Fibroblast of lung (primary cell): Measurements from ENCODE around the gene ARHGEF33. TPM values are rescaled to one million over a fixed set of nuclear protein-coding genes. Genes with fewer than 3 reads are reported as not detected.

ENCODE experiments used
- DNase-seq, 2 donors: peaks; one replicate each; pipeline versions ENCODE4 v3.0.0 to v3.0.0-alpha.2; 2010; ENCODE audit warnings: low read depth in 2 of 2
- H2AFZ ChIP-seq: 2 replicates; pipeline ENCODE4 v1.5.1; 2012; ENCODE audit warnings: low read length, control low read depth, inconsistent platforms
- H3K27ac ChIP-seq: 2 replicates; pipeline ENCODE4 v1.5.1; 2011; ENCODE audit warnings: low read length, control low read depth; ENCODE audit not compliant: insufficient read depth
- H3K27me3 ChIP-seq: 2 replicates; pipeline ENCODE4 v1.5.1; 2011; ENCODE audit warnings: mild to moderate bottlenecking, low read length; ENCODE audit not compliant: control insufficient read depth, insufficient read depth
- H3K36me3 ChIP-seq: 2 replicates; pipeline ENCODE4 v1.5.1; 2011; ENCODE audit warnings: low read length; ENCODE audit not compliant: control insufficient read depth, insufficient read depth
- H3K4me1 ChIP-seq: 2 replicates; pipeline ENCODE4 v1.5.1; 2011; ENCODE audit warnings: low read length; ENCODE audit not compliant: control insufficient read depth, insufficient read depth; ENCODE audit errors: extremely low read depth
- H3K4me2 ChIP-seq: 2 replicates; pipeline ENCODE4 v1.5.1; 2011; ENCODE audit warnings: low read length, control low read depth; ENCODE audit not compliant: insufficient read depth; ENCODE audit errors: extremely low read depth
- H3K4me3 ChIP-seq, 4 experiments: fragments of 200-600 bp in 1 of 4; sonication (generic) in 1 of 4; replicated peaks in 1 of 4; 2 replicates each; pipeline ENCODE4 v1.5.1; 2011 to 2016; ENCODE audit warnings: low read length in 4 of 4, low read depth in 3 of 4, mild to moderate bottlenecking in 3 of 4, control low read depth in 2 of 4, inconsistent platforms in 1 of 4, mixed read lengths in 1 of 4; ENCODE audit not compliant: insufficient read depth in 1 of 4; ENCODE audit errors: control extremely low read depth in 1 of 4
- H3K79me2 ChIP-seq: 2 replicates; pipeline ENCODE4 v1.5.1; 2012; ENCODE audit warnings: mild to moderate bottlenecking, low read length, inconsistent platforms; ENCODE audit not compliant: control insufficient read depth, insufficient read depth
- H3K9ac ChIP-seq: 2 replicates; pipeline ENCODE4 v1.5.1; 2011; ENCODE audit warnings: mild to moderate bottlenecking, low read length, control low read depth; ENCODE audit not compliant: insufficient read depth
- H3K9me3 ChIP-seq: 2 replicates; pipeline ENCODE4 v1.5.1; 2012; ENCODE audit warnings: low read depth, low read length; ENCODE audit not compliant: control insufficient read depth, insufficient read depth
- H4K20me1 ChIP-seq: 2 replicates; pipeline ENCODE4 v1.5.1; 2011; ENCODE audit warnings: low read length; ENCODE audit not compliant: control insufficient read depth, insufficient read depth; ENCODE audit errors: extremely low read depth
- CTCF ChIP-seq, 2 donors: IDR thresholded peaks in 1 of 2; conservative IDR thresholded peaks in 1 of 2; 1 replicate in 1 of 2; 2 replicates in 1 of 2; pipeline ENCODE4 v1.5.1; 2011 to 2012; ENCODE audit warnings: low read length in 2 of 2, control low read depth in 1 of 2, inconsistent platforms in 1 of 2, low read depth in 1 of 2, mild to moderate bottlenecking in 1 of 2
- EZH2 ChIP-seq: IDR thresholded peaks from 2 replicates; pipeline ENCODE4 v1.5.1; 2012; ENCODE audit warnings: low read length, control low read depth, mild to moderate bottlenecking; ENCODE audit errors: missing control alignments
- polyA plus RNA-seq, 2 donors: library from polyadenylated mRNA; depleted of rRNA in 1 of 2; stranded (reverse) in 1 of 2; unstranded in 1 of 2; fragments of >200 nt; gene quantifications; 2 replicates each; pipeline ENCODE4 v1.2.1, GENCODE V29; 2011 to 2012; ENCODE audit warnings: missing spikeins in 1 of 2
- total RNA-seq: library from RNA; depleted of rRNA; stranded (reverse); fragments of >200 nt; gene quantifications from 2 replicates; pipeline ENCODE4 v1.2.1, GENCODE V29; 2014

The ARHGEF33 gene
- total and polyA plus RNA-seq, 2 donors (not counting 1 experiment from before 2014, with no cell fraction given) = 0.10 to 0.50 TPM

GRCh38 chr2:38978908-38979307, 89.2 kb downstream of the ARHGEF33 start:
- H3K4me2 ChIP-seq = no peak overlapping the region

GRCh38 chr2:38981003-38981669, 91.5 kb downstream of the ARHGEF33 start:
- Histone ChIP-seq H3K4me2 (no peak overlapping the region), H3K4me3 (no peak overlapping the region), H2AFZ (no peak overlapping the region), H3K9ac (no peak overlapping the region), H3K27ac (no peak overlapping the region), H4K20me1 (no peaks in the 10 kb centered on the region), H3K36me3 (peaks cover 4% of the 10 kb centered on the region), H3K79me2 (no peaks in the 10 kb centered on the region), H3K9me3 (no peaks in the 10 kb centered on the region), H3K27me3 (no peaks in the 10 kb centered on the region), H3K4me1 (no peaks in the 10 kb centered on the region)
- no peak for TF ChIP-seq EZH2
- no peak for TF ChIP-seq CTCF (conservative IDR thresholded peaks at IDR 0.05 in 1 of 2, IDR thresholded peaks at IDR 0.05 in 1 of 2; ENCODE audit: low read depth in 1 of 2, low read length in 2 of 2)
- DNase-seq = no peak

More at GRCh38 chr2:38978908-38979307, 89.2 kb downstream of the ARHGEF33 start:
- Histone ChIP-seq H3K36me3 (no peaks in the 10 kb centered on the region), H3K27me3 (no peaks in the 10 kb centered on the region), H3K27ac (no peak overlapping the region), H3K9me3 (no peaks in the 10 kb centered on the region), H3K9ac (no peak overlapping the region), H3K4me3 (no peak overlapping the region), H2AFZ (no peak overlapping the region), H4K20me1 (no peaks in the 10 kb centered on the region), H3K79me2 (no peaks in the 10 kb centered on the region), H3K4me1 (no peaks in the 10 kb centered on the region)
- DNase-seq = no peak
- TF ChIP-seq CTCF (conservative IDR thresholded peaks at IDR 0.05 in 1 of 2, IDR thresholded peaks at IDR 0.05 in 1 of 2; ENCODE audit: low read depth in 1 of 2, low read length in 2 of 2) (no peak), EZH2 (no peak)

GRCh38 chr2:38981670-38982357, 92.1 kb downstream of the ARHGEF33 start:
- DNase-seq = no peak
- Histone ChIP-seq H3K9me3 (no peaks in the 10 kb centered on the region), H3K27me3 (no peaks in the 10 kb centered on the region), H3K27ac (no peak overlapping the region), H3K4me3 (no peak overlapping the region), H2AFZ (no peak overlapping the region), H3K79me2 (no peaks in the 10 kb centered on the region), H3K9ac (no peak overlapping the region), H3K4me2 (no peak overlapping the region), H4K20me1 (no peaks in the 10 kb centered on the region), H3K4me1 (no peaks in the 10 kb centered on the region), H3K36me3 (peaks cover 4% of the 10 kb centered on the region)
- TF ChIP-seq CTCF (conservative IDR thresholded peaks at IDR 0.05 in 1 of 2, IDR thresholded peaks at IDR 0.05 in 1 of 2; ENCODE audit: low read depth in 1 of 2, low read length in 2 of 2) (no peak), EZH2 (no peak)
